ENCODE data around the gene ADIPOQ.
"Not testable (repeated sequence)": the region's sequence is repeated elsewhere in the genome, so short reads cannot be mapped to it uniquely, and the experiment has no call there.

Gene ADIPOQ

GRCh38 chr3:186896875-186897274, 54.4 kb downstream of the ADIPOQ start:
- Histone ChIP-seq H3K79me2 (no peaks in the 10 kb centered on the region), H3K4me2 (ENCODE audit: low read length) (no peak overlapping the region), H3K27me3 (ENCODE audit: control insufficient read depth, insufficient read depth, low read length) (no peaks in the 10 kb centered on the region), H3K27ac (no peak overlapping the region), H3K4me3 (ENCODE audit: low read depth, low read length) (no peak overlapping the region), H3K4me1 (no peaks in the 10 kb centered on the region), H3K9me3 (ENCODE audit: control insufficient read depth, low read length) (no peaks in the 10 kb centered on the region), H3K36me3 (ENCODE audit: control insufficient read depth, insufficient read depth, low read length) (no peaks in the 10 kb centered on the region), H2AFZ (no peak overlapping the region), H3K9ac (no peak overlapping the region)
- TF ChIP-seq, protein P1, sequence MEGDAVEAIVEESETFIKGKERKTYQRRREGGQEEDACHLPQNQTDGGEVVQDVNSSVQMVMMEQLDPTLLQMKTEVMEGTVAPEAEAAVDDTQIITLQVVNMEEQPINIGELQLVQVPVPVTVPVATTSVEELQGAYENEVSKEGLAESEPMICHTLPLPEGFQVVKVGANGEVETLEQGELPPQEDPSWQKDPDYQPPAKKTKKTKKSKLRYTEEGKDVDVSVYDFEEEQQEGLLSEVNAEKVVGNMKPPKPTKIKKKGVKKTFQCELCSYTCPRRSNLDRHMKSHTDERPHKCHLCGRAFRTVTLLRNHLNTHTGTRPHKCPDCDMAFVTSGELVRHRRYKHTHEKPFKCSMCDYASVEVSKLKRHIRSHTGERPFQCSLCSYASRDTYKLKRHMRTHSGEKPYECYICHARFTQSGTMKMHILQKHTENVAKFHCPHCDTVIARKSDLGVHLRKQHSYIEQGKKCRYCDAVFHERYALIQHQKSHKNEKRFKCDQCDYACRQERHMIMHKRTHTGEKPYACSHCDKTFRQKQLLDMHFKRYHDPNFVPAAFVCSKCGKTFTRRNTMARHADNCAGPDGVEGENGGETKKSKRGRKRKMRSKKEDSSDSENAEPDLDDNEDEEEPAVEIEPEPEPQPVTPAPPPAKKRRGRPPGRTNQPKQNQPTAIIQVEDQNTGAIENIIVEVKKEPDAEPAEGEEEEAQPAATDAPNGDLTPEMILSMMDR (IDR thresholded peaks at IDR 0.05), result no peak

- H3K4me2 ChIP-seq (ENCODE audit: low read length), result no peak overlapping the region
- H3K9me3 ChIP-seq (ENCODE audit: control insufficient read depth, low read length), result no peaks in the 10 kb centered on the region
- no peaks in the 10 kb centered on the region for H3K36me3 ChIP-seq (ENCODE audit: control insufficient read depth, insufficient read depth, low read length)
- no peak overlapping the region for H2AFZ ChIP-seq
- no peaks in the 10 kb centered on the region for H3K79me2 ChIP-seq
- H3K9ac ChIP-seq, result no peak overlapping the region
- no peak overlapping the region for H3K27ac ChIP-seq
- no peaks in the 10 kb centered on the region for H3K4me1 ChIP-seq
- TF ChIP-seq, protein P1 (IDR thresholded peaks at IDR 0.05), result no peak
- H3K4me3 ChIP-seq (ENCODE audit: low read depth, low read length), result no peak overlapping the region
- H3K27me3 ChIP-seq (ENCODE audit: control insufficient read depth, insufficient read depth, low read length), result no peaks in the 10 kb centered on the region
These were observed 58.7 kb downstream of the ADIPOQ start for GRCh38 chr3:186901135-186901734.

DNA sequence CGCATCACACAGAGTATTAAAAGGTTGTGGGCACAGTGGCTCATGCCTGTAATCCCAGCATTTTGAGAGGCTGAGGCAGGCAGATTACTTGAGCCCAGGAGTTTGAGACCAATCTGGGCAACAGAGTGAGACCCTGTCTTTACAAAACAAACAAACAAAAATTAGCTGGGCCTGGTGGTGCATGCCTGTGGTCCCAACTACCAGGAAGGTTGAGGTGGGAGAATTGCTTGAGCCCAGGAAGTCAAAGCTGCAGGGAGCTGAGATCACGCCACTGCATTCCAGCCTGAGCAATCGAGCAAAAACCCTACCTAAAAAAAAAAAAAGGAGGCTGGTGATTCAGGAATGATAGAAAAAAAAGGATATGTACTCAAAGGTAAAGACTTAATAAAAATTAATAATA, 59.6 kb downstream of the ADIPOQ start:
- no peaks in the 10 kb centered on the region for H3K79me2 ChIP-seq
- no peak overlapping the region for H3K4me2 ChIP-seq (ENCODE audit: low read length)
- H2AFZ ChIP-seq, result no peak overlapping the region
- H3K27ac ChIP-seq, result no peak overlapping the region
- H3K4me3 ChIP-seq (ENCODE audit: low read depth, low read length), result no peak overlapping the region
- no peak overlapping the region for H3K9ac ChIP-seq
- no peaks in the 10 kb centered on the region for H3K4me1 ChIP-seq
- no peaks in the 10 kb centered on the region for H3K36me3 ChIP-seq (ENCODE audit: control insufficient read depth, insufficient read depth, low read length)
- TF ChIP-seq, protein P1 (IDR thresholded peaks at IDR 0.05), result no peak
- no peaks in the 10 kb centered on the region for H3K9me3 ChIP-seq (ENCODE audit: control insufficient read depth, low read length)
- H3K27me3 ChIP-seq (ENCODE audit: control insufficient read depth, insufficient read depth, low read length), result no peaks in the 10 kb centered on the region

DNA sequence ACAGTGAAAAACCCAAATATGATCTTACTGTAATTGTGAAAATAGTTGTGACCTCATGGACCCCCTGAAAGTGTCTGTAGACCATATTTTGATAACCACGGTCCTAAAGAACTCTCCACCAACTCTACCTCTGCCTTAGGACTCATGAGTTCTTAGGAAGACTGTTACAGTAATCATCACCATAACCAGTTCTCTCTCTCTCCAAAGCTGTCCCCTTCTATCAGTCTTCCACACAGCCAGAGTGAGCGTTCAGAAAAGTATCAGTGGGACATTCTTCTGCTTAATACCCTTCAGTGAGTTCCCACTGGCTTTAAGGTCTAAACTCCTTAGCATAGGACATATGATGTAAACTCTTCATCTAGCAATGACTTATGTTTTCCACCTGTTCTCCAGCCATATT, 60.2 kb downstream of the ADIPOQ start:
- Histone ChIP-seq H3K9ac (no peak overlapping the region), H2AFZ (no peak overlapping the region), H3K4me3 (ENCODE audit: low read depth, low read length) (no peak overlapping the region), H3K9me3 (ENCODE audit: control insufficient read depth, low read length) (no peaks in the 10 kb centered on the region), H3K27ac (no peak overlapping the region), H3K4me2 (ENCODE audit: low read length) (no peak overlapping the region), H3K36me3 (ENCODE audit: control insufficient read depth, insufficient read depth, low read length) (no peaks in the 10 kb centered on the region), H3K4me1 (no peaks in the 10 kb centered on the region), H3K27me3 (ENCODE audit: control insufficient read depth, insufficient read depth, low read length) (no peaks in the 10 kb centered on the region), H3K79me2 (no peaks in the 10 kb centered on the region)
- TF ChIP-seq, protein P1 (IDR thresholded peaks at IDR 0.05), result no peak

DNA sequence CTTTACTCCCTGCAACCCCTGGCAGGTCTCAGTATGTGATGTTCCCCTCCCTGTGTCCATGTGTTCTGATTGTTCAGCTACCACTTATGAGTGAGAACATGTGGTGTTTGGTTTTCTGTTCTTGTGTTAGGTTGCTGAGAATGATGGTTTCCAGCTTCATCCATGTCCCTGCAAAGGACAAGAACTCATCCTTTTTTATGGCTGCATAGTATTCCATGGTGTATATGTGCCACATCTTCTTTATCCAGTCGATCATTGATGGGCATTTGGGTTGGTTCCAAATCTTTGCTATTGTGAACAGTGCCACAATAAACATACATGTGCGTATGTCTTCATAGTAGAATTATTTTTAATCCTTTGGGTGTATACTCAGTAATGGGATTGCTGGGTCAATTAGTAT, 61.2 kb downstream of the ADIPOQ start:
- not testable (repeated sequence) for H3K9me3 ChIP-seq (ENCODE audit: control insufficient read depth, low read length); H3K4me1 ChIP-seq; H3K4me3 ChIP-seq (ENCODE audit: low read depth, low read length); H3K4me2 ChIP-seq (ENCODE audit: low read length); H3K27me3 ChIP-seq (ENCODE audit: control insufficient read depth, insufficient read depth, low read length); H2AFZ ChIP-seq; H3K79me2 ChIP-seq; H3K9ac ChIP-seq; H3K27ac ChIP-seq; H3K36me3 ChIP-seq (ENCODE audit: control insufficient read depth, insufficient read depth, low read length)

- H2AFZ ChIP-seq; H3K9ac ChIP-seq; H3K36me3 ChIP-seq (ENCODE audit: control insufficient read depth, insufficient read depth, low read length); H3K4me1 ChIP-seq; H3K27ac ChIP-seq; H3K4me2 ChIP-seq (ENCODE audit: low read length); H3K9me3 ChIP-seq (ENCODE audit: control insufficient read depth, low read length); H3K27me3 ChIP-seq (ENCODE audit: control insufficient read depth, insufficient read depth, low read length); H3K79me2 ChIP-seq; H3K4me3 ChIP-seq (ENCODE audit: low read depth, low read length): not testable (repeated sequence)
These were observed 64.6 kb downstream of the ADIPOQ start for GRCh38 chr3:186907075-186907474.
